Body of pancreas (tissue), 4 donors: Measurements from ENCODE around the gene BCKDHB.

Experiments
- POLR2A ChIP-seq, 3 donors: fragments of 450-650 bp; IDR thresholded peaks; one replicate each; pipeline ENCODE4 v1.6.1; 2016; ENCODE audit warnings: antibody characterized with exemption in 3 of 3, mild to moderate bottlenecking in 2 of 3
- TF ChIP-seq, protein P1 (sequence below), 7 experiments: fragments of 450-650 bp in 4 of 7; fragments of 200-600 bp in 3 of 7; sonication (generic) in 3 of 7; IDR thresholded peaks; one replicate each; pipeline ENCODE4 v1.5.1; 2016 to 2019; ENCODE audit warnings: antibody characterized with exemption in 7 of 7

DNA sequence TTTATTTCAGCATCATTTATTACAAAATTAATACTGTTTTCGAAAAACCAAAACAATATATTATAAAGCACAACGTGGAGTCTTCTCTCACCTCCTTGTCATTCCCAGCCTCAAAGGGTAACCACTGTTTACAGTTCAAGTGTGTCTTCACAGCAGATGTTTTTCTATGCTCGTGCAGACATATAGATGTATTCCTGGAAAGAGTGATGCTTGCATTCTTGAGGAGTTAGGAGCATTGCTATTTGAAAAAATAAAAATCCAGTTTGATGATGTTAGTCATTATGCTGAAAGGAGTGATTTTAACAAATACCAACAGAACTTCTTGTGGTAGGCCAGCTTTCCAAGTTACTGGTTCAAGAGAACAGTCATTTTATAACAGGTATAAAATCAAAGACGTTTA, 234.9 kb downstream of the BCKDHB start:
- TF ChIP-seq POLR2A (IDR thresholded peaks at IDR 0.05) = no peak
- TF ChIP-seq, protein P1, sequence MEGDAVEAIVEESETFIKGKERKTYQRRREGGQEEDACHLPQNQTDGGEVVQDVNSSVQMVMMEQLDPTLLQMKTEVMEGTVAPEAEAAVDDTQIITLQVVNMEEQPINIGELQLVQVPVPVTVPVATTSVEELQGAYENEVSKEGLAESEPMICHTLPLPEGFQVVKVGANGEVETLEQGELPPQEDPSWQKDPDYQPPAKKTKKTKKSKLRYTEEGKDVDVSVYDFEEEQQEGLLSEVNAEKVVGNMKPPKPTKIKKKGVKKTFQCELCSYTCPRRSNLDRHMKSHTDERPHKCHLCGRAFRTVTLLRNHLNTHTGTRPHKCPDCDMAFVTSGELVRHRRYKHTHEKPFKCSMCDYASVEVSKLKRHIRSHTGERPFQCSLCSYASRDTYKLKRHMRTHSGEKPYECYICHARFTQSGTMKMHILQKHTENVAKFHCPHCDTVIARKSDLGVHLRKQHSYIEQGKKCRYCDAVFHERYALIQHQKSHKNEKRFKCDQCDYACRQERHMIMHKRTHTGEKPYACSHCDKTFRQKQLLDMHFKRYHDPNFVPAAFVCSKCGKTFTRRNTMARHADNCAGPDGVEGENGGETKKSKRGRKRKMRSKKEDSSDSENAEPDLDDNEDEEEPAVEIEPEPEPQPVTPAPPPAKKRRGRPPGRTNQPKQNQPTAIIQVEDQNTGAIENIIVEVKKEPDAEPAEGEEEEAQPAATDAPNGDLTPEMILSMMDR (IDR thresholded peaks at IDR 0.05) = no peak
